Stimulated activated CD8-positive, alpha-beta memory T cell treated with anti-CD3 and anti-CD28 coated beads, Interleukin-7, amount 100 ng/mL, for 1 hour (primary cell): Measurements from ENCODE around the gene MAPK1IP1L.

Source experiments
- DNase-seq, 2 donors: peaks; one replicate each; pipeline ENCODE4 v3.0.0-alpha.2; 2020; ENCODE audit warnings: low read depth in 2 of 2

The MAPK1IP1L gene

DNA sequence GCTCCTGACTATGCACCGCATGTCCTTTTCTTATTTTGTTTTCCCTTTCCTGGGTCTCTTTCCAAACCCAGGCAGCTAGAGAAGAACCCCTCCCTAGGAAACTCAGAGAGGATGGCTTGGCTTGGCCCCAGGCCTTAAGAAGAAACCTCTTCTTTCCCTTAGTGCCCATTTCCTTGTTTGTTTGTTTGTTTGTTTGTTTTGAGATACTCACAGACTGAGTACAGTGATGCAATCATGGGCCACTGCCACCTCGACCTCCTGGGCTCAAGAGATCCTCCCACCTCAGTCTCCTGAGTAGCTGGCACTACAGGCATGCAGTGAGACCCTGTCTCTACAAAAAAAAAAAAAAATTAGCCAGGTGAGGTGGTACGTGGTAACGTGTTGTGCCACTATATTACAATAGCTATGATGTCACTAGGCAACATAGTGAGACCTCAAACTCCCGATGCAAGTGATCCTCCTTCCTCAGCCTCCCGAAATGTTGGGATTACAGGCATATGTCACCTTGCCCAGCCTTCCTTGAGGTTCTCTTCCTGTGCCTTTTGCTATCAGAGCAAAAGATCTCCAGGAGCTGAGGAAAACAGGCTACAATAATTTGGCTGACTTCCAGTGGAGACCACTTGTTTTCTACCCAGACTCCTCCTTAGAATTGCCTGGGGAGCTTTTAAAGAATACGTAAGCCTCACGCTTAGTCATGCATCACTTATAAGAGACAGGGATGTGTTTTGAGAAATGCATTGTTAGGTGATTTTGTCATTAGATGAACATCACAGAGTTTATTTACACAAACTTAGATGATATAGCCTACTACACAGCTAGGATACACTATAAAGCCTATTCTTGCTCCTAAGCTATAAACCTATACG lies 43.1 kb downstream of the MAPK1IP1L start:
- DNase-seq: no peak

DNA sequence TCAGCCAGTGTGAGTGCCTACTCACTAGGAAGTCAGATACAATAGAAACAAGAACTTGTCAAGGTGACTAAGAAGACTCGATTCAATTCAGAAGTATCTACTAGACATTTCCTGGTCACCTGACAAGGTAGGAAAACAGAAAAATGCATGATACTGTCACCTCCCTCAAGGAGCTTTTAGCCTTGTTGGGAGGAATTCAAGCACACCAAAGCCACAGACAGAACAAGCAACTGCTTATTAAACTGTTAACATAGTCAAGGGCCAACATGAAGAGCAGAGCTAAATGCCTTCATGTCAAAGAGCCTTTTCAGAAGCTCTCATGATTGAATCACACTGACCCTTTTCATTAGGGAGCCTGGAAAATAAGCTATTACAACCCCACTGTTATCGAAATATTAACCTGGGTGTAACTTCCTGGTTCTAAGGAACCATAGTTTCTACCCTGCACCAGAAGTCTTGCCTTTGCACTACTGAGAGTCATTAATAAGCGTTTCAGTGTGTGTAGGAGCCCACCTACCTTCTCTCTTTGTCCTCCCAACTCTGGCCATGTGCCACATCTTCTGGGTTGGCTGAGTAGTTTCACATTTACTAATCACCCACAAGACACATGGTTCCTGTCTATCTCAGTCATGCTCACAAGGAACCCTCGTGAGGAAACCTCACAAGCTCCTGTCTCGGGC lies 46.6 kb downstream of the MAPK1IP1L start:
- no peak for DNase-seq

DNA sequence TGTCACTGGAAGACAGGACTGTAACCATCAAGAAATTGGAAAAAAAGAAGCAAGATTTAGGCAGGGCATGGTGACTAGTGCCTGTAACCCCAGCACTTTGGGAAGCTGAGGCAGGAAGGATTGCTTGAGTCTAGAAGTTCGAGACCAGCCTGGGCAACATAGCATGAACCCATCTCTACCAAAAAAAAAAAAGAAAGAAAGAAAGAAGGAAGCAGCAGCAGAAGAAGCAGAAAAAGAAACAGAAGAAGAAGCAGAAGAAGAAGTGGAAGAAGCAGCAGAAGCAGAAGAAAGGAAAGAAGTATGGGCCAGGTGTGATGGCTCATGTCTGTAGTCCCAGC lies 47.1 kb downstream of the MAPK1IP1L start:
- no peak for DNase-seq

DNA sequence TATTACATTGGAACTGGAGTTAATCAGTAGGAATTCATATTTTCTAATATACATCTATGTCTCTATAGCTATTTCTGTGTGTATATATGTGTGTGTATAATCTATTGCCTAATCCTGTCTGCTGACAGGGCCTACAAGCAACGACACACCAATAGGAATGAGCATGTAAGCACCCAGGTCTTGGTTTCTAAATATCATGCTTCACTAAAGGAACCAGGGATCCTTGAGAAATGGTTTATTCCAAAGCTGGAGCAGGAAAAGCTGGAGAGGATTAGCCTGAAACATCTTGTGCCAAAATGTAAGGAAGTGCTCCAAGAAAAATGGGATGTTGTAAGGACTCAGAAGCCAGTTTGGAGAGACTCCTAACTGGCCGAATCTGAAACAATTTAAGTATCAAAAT lies 48.3 kb downstream of the MAPK1IP1L start:
- no peak for DNase-seq

DNA sequence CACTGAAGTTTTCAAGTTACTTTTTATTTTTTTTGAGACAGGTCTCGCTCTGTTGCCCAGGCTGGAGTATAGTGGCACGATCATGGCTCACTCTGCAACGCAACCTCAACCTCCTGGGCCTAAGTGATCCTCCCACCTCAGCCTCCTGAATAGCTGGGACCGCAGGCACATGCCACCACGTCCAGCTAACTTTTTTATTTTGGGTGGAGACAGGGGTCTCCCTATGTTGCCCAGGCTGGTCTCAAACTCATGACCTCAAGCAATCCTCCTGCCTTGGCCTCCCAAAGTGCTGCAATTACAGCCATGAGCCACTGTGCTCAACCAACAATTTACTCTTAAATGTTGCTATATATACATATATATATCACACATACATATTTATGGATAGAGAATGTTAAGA lies 50.3 kb downstream of the MAPK1IP1L start:
- no peak for DNase-seq

DNA sequence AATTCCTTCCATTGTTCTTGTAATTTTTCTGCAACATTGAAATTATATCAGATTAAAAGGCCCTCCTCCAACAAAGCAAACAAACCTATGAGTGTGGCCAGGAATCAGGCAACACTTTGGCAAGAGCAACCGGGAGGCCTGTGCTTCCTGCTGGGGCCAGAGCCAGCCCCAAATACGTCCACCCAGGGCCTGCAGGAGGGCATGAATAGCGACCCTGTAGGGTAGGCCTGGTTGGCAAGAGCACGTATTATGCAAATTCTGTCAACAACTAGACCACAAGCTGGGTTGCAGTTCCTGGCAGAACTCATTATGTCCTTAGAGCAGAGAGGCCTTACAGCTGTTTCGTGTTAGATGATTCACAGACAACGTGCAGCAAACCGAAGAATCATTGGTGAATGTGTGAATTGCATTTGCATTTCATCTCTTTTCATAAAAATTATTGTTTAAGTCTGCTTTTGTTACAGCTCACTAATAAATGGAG lies 50.7 kb downstream of the MAPK1IP1L start:
- no peak for DNase-seq

DNA sequence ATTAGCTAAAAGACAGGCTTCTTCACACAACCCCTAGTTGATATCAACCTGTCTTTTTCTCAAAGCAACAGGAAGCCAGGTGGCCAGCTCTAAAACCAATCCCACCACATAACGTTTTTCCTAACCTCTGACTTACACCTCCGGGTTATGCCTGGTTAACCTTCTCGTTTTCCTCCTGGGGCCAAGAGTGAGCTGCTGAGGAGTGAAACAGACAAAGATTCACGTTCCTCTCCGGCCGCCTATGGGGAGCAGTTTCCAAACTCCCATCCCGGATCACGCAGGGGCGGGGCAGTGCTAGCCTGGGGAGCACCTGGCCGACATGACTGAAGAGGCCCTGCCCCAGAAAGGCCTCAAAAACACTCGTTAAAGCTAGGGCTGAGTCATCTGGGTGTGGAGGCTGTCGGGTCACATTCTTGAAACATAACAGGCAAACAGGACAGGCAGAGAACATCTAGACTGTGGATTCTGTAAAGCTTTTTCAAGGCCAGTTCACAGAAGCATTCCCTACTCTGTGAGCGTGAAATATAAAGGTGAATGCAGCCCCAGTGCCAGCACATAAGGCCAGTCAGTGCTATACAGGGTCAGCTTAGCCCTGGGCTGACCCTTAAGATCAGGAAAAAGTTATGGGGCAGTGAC lies 51.7 kb downstream of the MAPK1IP1L start:
- no peak for DNase-seq

DNA sequence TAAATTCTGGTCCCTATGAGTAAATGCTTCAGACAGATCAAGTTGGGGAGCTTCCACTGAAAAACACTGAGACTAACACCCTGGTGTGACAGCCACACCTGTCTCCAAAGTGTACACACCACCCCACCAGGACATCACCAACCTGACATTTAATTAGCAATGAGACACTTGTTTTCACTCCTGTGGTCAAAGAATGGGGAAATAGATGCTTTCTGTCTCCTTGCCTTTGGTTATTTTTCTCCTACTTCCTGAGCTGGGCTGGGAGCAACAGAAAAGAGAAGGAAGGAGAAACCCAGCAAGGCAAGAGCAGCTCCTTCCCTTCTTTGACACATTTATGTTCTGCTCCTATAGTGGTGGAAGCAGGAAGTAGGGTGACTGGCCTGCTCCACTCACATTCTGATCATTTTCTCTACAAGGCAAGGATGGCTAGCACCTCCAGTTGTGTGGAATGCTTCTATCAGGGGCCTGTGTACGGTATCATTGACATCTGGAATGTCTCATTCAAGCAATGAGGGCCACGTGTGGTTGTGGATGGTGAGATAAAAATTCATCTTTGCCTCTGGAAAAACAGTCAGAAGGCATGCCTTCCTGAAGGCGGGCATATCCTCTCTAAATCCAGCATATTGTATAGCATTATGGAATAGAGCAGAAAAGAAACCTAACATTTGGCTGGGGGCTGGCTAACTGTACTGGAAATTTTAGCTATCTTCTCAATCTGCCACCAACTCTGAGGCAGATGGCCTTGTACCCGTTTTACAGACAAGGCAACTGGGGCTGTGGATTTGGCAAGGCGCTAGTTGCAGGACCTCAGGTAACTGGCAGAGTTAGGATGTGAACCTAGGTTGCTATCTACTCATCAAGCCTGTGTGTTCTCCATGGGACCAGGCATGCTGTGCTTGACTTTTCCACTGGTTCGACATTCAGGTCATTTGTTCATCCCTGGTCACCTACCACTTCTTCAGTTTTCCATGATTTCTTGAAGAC lies 52.8 kb downstream of the MAPK1IP1L start:
- DNase-seq: no peak

DNA sequence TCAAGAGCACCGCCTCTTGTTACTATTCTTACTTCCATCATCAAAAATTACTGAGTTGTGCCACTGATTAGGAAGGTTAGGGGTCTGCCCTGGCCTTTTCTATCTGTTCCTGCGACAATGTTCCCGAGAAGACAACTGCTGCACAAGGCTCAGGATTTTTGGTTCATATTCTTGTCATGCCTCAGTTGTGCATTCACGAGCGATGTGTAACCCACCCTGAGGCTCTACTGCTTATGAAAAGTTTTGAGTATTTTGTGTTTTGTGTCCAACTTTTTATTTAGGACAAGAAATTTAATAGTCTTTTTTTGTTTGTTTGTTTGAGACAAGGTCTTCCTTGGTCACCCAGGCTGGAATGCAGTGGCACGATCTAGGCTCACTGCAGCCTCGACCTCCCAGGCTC lies 54.5 kb downstream of the MAPK1IP1L start:
- no peak for DNase-seq

DNA sequence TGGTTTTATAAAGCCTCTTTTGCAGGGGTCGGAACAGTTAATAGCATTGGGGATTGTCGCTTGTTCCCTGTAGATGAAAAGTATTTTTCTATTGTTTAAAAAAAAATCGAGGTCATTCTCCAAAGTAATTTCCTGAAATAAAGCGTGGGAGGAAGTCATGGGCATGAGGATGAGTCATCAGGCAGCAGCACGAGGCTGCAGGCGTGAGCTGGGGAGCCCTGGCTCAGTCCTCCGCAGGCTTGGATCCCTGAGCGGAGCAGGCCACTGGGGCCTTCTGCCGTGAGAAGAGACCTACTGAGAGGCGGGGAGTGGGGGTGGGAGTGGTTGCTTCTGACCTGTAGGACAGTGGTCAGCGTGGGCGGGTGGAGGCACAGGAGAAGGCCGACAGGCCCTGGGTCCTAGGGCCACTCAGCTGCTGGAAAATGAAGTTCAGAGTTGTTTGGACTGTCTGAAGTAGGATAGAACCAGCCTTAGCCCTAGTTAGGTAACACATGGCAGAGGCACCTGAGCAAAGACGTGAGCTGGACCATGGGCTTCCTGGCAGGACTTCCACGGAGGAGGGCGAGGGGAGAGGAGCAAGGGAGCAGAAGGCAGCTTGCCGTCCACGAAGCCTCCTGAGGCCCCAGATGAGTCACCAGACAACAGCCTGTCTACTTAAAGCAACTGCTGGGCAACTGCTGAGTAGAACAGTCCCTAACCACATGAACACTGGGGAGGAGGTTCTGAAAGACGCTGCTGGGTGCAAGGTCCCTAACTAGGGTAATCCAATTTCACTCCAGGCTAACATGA lies 56.5 kb downstream of the MAPK1IP1L start:
- DNase-seq: no peak

DNA sequence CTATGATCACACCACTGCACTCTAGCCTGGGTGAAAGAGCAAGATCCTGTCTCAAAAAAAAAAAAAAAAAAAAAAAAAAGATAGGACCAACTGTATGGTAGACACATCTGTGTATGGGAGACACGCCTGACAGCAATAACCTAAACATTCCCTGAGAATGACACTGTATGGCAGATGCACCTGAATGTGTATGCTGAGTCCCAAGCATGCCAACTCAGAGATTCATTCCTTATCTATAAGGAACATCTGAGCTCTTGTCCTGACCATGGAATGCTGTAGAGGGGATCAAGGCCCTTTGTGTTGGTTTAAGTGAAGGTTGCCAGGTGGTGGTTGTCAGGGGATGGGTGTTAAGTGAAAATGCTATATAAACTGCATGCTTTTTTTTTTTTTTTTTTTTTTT lies 58.4 kb downstream of the MAPK1IP1L start:
- DNase-seq: no peak

DNA sequence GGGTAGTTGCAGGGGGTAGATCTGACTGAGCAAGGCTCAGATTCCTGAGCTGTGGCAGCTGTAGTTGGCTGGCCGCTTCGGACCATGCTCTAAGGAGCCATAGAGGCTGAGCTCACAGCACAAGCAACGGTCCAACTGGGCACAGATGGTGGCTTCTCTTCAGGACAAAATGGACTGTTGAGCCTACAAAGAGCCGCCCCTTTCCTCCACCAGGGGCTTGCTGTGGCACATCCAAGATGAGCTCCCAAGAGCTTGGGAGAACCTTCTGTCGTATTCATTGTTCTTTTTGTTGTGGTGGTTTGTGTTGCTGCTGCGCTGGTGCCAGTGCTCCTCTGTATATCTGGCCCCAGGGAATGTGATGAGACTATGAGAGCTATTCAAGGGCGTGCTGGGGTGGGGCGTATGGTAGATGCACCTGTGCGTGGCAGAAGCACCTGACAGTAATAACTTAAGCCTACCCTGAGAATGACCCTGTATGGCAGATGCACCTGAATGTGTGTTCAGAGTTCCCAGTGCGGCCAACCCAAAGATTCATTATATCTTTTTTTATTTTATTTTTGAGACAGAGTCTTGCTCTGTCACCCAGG lies 59.8 kb downstream of the MAPK1IP1L start:
- no peak for DNase-seq

DNA sequence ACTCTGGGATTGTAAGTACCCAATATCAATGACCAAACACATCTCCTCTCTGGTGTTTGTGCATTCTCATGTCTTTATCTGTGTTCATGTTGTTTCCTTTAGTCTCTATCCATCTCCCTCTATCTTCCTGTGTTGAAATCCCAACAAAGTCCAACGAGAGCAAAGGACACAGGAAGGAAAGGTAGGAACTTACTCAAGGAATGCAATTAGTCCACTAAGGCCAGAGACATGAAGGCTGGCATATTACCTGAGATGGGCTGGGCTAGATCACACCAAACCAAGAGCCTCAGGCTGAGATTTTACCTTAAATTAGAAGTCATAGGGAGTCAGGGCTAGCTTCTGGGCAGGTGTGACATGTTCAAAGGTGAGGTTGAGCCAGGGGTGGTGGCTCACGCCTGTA lies 63.3 kb downstream of the MAPK1IP1L start:
- DNase-seq: no peak

DNA sequence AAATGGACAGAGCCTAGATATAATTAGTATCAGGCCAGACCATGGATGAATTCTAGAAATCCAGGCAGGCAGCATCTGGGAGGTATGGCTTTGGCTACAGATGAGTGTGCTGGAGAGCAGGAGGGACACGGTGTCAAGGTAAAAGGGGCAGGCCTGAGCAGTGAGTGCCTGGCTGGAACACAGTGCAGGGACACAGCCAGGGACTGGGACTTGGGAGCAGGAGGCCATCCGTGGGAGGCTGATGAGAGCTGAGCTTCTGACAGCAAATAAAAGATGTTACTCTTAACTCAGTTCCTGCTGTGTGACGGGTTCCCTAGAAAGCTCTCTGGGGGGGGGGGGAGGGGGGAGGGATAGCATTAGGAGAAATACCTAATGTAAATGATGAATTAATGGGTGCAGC lies 64.0 kb downstream of the MAPK1IP1L start:
- DNase-seq: no peak

DNA sequence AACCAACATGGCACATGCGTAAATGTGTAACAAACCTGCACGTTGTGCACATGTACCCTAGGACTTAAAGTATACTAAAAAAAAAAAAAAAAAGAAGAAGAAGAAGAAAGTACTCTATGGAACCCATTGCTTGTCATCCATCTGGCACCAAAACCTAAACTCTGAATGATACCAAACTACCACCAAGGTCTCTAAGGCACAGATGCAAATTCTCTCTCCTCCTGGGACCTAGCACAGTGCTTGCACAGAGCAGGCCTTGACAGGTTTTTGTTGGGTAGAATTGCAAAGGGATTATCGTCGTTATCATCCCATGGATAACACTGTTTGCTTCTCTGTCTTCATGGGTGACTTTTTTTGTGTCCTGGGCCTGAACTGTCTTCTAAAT lies 64.4 kb downstream of the MAPK1IP1L start:
- no peak for DNase-seq

DNA sequence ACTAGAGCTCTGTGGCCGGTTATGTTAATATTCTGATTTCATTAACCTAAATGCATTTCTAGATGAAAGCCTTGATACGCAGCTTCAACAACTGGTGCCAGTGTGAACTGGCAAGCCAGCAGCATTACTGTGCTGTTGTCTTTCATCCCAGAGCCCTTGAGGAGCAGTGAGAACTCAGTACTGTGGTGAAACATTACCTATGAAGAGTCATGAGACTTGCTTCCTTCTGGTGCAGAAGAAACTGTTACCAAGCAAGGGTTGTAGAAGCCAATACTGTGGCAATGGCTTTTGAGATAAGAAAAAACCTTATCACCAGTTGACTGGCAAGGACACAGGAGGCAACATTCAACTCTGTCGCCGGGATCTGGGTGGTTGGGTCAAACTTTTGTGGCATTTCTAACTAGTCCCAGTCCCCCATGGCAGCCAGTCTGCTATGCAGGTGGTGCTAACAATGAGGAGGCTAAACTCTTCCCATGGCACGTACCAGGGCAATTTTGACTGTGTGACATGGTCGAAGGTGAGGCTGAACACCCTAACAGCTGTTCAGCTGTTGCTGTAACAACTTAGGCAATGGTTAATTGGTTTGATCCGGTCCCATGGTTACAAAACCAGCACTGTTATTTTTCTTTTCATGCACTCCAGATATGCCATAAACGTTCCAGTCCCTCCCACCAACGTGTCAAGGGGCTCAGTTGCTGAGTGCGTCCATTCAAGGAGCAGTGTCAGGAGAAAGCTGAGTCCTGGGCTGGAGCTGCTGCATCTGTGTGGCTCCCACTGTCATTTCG lies 65.0 kb downstream of the MAPK1IP1L start:
- no peak for DNase-seq

DNA sequence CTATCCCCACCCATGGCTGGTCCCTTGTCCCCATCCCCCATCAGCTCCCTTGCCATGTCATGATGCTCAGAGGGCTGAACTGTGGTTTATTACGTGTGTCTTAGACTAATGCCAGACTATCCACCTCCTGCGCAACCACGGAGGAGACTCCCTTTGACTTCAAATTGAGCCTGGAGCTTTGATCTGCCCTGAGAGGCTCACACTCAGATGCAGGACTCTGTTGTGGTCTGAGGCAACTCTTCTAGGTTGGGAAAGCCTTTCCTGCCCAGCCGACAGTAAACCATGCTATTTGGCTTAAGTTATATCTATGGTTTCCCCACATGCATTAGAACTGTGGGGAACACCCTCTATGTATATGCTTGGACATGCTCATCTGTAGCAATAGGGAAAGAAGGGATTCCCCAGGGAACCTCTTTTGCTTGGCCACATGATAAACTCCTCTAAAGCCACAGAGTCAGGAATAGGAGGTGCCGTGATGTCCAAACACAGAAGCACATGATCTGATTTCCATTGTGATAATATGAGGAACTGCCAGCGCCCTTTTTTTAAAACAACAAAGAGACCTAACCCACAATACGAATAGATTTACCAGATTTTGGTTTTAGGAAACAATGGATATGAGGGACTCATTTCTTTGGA lies 66.5 kb downstream of the MAPK1IP1L start:
- DNase-seq: no peak

DNA sequence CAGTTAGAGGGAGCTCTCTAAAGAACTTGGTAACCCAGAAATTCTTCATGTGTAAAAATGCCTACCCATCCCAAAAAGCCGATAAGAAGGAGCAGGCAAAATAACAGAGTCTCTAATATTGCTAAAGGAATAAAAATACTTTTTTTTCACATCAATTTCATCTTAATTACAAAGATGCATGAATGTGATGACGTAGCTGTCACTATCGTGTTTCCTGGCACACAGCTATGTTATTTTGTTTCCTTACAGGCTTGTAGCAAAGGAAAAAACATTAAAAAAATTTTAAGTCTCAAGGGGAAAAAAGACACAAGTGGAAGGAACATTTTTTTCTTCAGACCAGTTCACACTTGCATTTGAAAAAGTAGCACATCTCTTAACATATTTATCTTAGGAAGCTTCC lies 67.3 kb downstream of the MAPK1IP1L start:
- DNase-seq: no peak
